ENCODE data around the gene POU2AF3.

POU2AF3 gene

GRCh38 chr11:111329306-111330204, 31.2 kb downstream of the POU2AF3 start:
- no peak for DNase-seq

GRCh38 chr11:111330234-111330893, 32.0 kb downstream of the POU2AF3 start:
- no peak for DNase-seq

GRCh38 chr11:111331711-111332479, 33.5 kb downstream of the POU2AF3 start:
- DNase-seq, result no peak

GRCh38 chr11:111334532-111335502, 36.5 kb downstream of the POU2AF3 start:
- DNase-seq, result no peak

GRCh38 chr11:111335549-111335948, 37.2 kb downstream of the POU2AF3 start:
- DNase-seq, result no peak

GRCh38 chr11:111336062-111336461, 37.7 kb downstream of the POU2AF3 start:
- no peak for DNase-seq

GRCh38 chr11:111336582-111337256, 38.4 kb downstream of the POU2AF3 start:
- DNase-seq, result no peak

GRCh38 chr11:111339758-111340388, 41.5 kb downstream of the POU2AF3 start:
- DNase-seq, result no peak

- no peak for DNase-seq
Observed at GRCh38 chr11:111342329-111342728, 44.0 kb downstream of the POU2AF3 start.

- DNase-seq, result no peak
Observed at GRCh38 chr11:111344032-111344431, 45.7 kb downstream of the POU2AF3 start.

GRCh38 chr11:111347002-111347722, 48.8 kb downstream of the POU2AF3 start:
- DNase-seq, result no peak

GRCh38 chr11:111347723-111348115, 49.4 kb downstream of the POU2AF3 start:
- no peak for DNase-seq

GRCh38 chr11:111348147-111348546, 49.8 kb downstream of the POU2AF3 start:
- DNase-seq, result no peak

- no peak for DNase-seq
Observed at GRCh38 chr11:111349191-111349695, 50.9 kb downstream of the POU2AF3 start.

GRCh38 chr11:111350811-111351210, 52.5 kb downstream of the POU2AF3 start:
- DNase-seq, result no peak

GRCh38 chr11:111351374-111352055, 53.2 kb downstream of the POU2AF3 start:
- no peak for DNase-seq

- no peak for DNase-seq
Observed at GRCh38 chr11:111352231-111352746, 53.9 kb downstream of the POU2AF3 start.

GRCh38 chr11:111352935-111353710, 54.8 kb downstream of the POU2AF3 start:
- no peak for DNase-seq

All from activated CD4-positive, CD25-positive, alpha-beta regulatory T cell (primary cell).